Tibial artery (tissue), 4 donors: ENCODE measurements around the gene SLC39A10.

Experiments used
- DNase-seq, 2 donors: peaks; one replicate each; pipeline ENCODE4 v3.0.0-alpha.2; 2019
- H3K27ac ChIP-seq, 2 donors: fragments of 200-600 bp; sonication (generic) in 1 of 2; 1 replicate in 1 of 2; 2 replicates in 1 of 2; pipeline ENCODE4 v1.5.1; 2018 to 2019; ENCODE audit warnings: mild to moderate bottlenecking in 1 of 2
- H3K27me3 ChIP-seq, 2 donors: fragments of 200-600 bp; sonication (generic) in 1 of 2; one replicate each; pipeline versions ENCODE4 v1.5.1 to v1.6.0; 2016 to 2019
- H3K36me3 ChIP-seq, 3 donors: fragments of 200-600 bp; sonication (generic) in 2 of 3; one replicate each; pipeline ENCODE4 v1.5.1; 2016 to 2019; ENCODE audit warnings: mild to moderate bottlenecking in 2 of 3
- H3K4me1 ChIP-seq, 4 donors: fragments of 200-600 bp; sonication (generic) in 2 of 4; 1 replicate in 3 of 4; 2 replicates in 1 of 4; pipeline ENCODE4 v1.5.1; 2016 to 2019
- H3K4me3 ChIP-seq, 2 donors: fragments of 200-600 bp; sonication (generic) in 1 of 2; 1 replicate in 1 of 2; 2 replicates in 1 of 2; pipeline ENCODE4 v1.5.1; 2018 to 2019; ENCODE audit warnings: mild to moderate bottlenecking in 2 of 2
- H3K9me3 ChIP-seq, 3 donors: fragments of 200-600 bp; sonication (generic) in 1 of 3; one replicate each; pipeline ENCODE4 v1.5.1; 2016 to 2019
- CTCF ChIP-seq, 2 experiments: fragments of 200-600 bp in 1 of 2; fragments of 450-650 bp in 1 of 2; IDR thresholded peaks; one replicate each; pipeline ENCODE4 v1.5.1; 2017 to 2019; ENCODE audit warnings: antibody characterized with exemption in 2 of 2, mild to moderate bottlenecking in 1 of 2, moderate library complexity in 1 of 2
- intact Hi-C: fragments of 100-400 bp; cut with DNase I; formaldehyde crosslinking; loops from one replicate; pipeline ENCODE4 v1.15.0; 2023; ENCODE audit warnings: low total_unique reads

The SLC39A10 gene

GRCh38 chr2:195696012-195696411 is 39.0 kb downstream of the SLC39A10 start:
- no peaks in the 10 kb centered on the region for H3K4me1 ChIP-seq
- H3K27ac ChIP-seq, result no peak overlapping the region
- TF ChIP-seq CTCF (IDR thresholded peaks at IDR 0.05), result no peak
- H3K4me3 ChIP-seq, result no peak overlapping the region
- intact Hi-C loops, result no loop called here
- H3K27me3 ChIP-seq, result no peaks in the 10 kb centered on the region
- DNase-seq, result no peak
- peaks cover 2 to 14% (median 10%) of the 10 kb centered on the region in 3 donors for H3K9me3 ChIP-seq
- peaks cover 0 to 17% (median 7%) of the 10 kb centered on the region in 3 donors for H3K36me3 ChIP-seq

- H3K27me3 ChIP-seq, result no peaks in the 10 kb centered on the region
- intact Hi-C loops, result no loop called here
- no peak for DNase-seq
- no peak for TF ChIP-seq CTCF (IDR thresholded peaks at IDR 0.05)
- peaks cover 2 to 16% (median 14%) of the 10 kb centered on the region in 3 donors for H3K9me3 ChIP-seq
- H3K4me1 ChIP-seq, result no peaks in the 10 kb centered on the region
- no peak overlapping the region for H3K4me3 ChIP-seq
- no peak overlapping the region for H3K27ac ChIP-seq
- peaks cover 0 to 17% (median 7%) of the 10 kb centered on the region in 3 donors for H3K36me3 ChIP-seq
These were observed 40.7 kb downstream of the SLC39A10 start for GRCh38 chr2:195697681-195698220.

- DNase-seq, result no peak
- no peak for TF ChIP-seq CTCF (IDR thresholded peaks at IDR 0.05)
- intact Hi-C loops, result no loop called here
- no peak overlapping the region for H3K4me3 ChIP-seq
- no peaks in the 10 kb centered on the region for H3K27me3 ChIP-seq
- peaks cover 0 to 8% (median under 1%) of the 10 kb centered on the region in 3 donors for H3K36me3 ChIP-seq
- no peaks in the 10 kb centered on the region for H3K4me1 ChIP-seq
- peaks cover 2 to 16% (median 14%) of the 10 kb centered on the region in 3 donors for H3K9me3 ChIP-seq
- no peak overlapping the region for H3K27ac ChIP-seq
These were observed 43.5 kb downstream of the SLC39A10 start for GRCh38 chr2:195700480-195700879.

- no peak overlapping the region for H3K27ac ChIP-seq
- intact Hi-C loops, result no loop called here
- no peak for TF ChIP-seq CTCF (IDR thresholded peaks at IDR 0.05)
- peaks cover 0 to 10% (median 7%) of the 10 kb centered on the region in 3 donors for H3K36me3 ChIP-seq
- no peaks in the 10 kb centered on the region for H3K27me3 ChIP-seq
- no peak overlapping the region for H3K4me3 ChIP-seq
- H3K9me3 ChIP-seq, result peaks cover 0 to 6% (median 0%) of the 10 kb centered on the region in 3 donors
- H3K4me1 ChIP-seq, result no peaks in the 10 kb centered on the region
- no peak for DNase-seq
These were observed 49.3 kb downstream of the SLC39A10 start for GRCh38 chr2:195706161-195706900.

GRCh38 chr2:195709901-195710806 is 53.1 kb downstream of the SLC39A10 start:
- intact Hi-C loops, result no loop called here
- TF ChIP-seq CTCF (IDR thresholded peaks at IDR 0.05), result no peak
- no peak for DNase-seq

More at GRCh38 chr2:195709901-195710806, 53.1 kb downstream of the SLC39A10 start:
- Histone ChIP-seq H3K4me1 (no peaks in the 10 kb centered on the region), H3K4me3 (no peak overlapping the region), H3K9me3 (no peaks in the 10 kb centered on the region), H3K27me3 (no peaks in the 10 kb centered on the region), H3K36me3 (peaks cover 16 to 28% (median 27%) of the 10 kb centered on the region in 3 donors), H3K27ac (no peak overlapping the region)
